ENCODE data around the gene MSH5.

MSH5 gene

GRCh38 chr6:31740397-31741223 is 805 bp downstream of the MSH5 start:
- Histone ChIP-seq H3K36me3 (ENCODE audit: low read length) (peaks cover 17% of the 10 kb centered on the region), H3K27ac (ENCODE audit: low read depth, low read length) (peak overlapping the region; percentile 86), H3K27me3 (ENCODE audit: low read length) (no peaks in the 10 kb centered on the region), H4K20me1 (ENCODE audit: low read depth, low read length) (no peaks in the 10 kb centered on the region), H3K9me3 (ENCODE audit: insufficient read depth, low read length) (no peaks in the 10 kb centered on the region), H3K4me3 (ENCODE audit: insufficient read depth, low read length, poor library complexity, severe bottlenecking) (peak overlapping the region; percentile 78), H3F3A (ENCODE audit: insufficient read depth) (peaks cover 54% of the 10 kb centered on the region), H3K79me2 (ENCODE audit: insufficient read depth, low read length) (peaks cover 25% of the 10 kb centered on the region), H3K9me2 (replicated peaks; ENCODE audit: insufficient read depth, low read length) (no peaks in the 10 kb centered on the region), H3K9ac (ENCODE audit: low read length) (peak overlapping the region; percentile 90), H3K4me2 (ENCODE audit: low read depth, low read length, poor library complexity, severe bottlenecking) (peak overlapping the region; percentile 82), H2AFZ (ENCODE audit: low read depth, low read length, severe bottlenecking) (peak overlapping the region; percentile 8)
- TF ChIP-seq, protein P1, sequence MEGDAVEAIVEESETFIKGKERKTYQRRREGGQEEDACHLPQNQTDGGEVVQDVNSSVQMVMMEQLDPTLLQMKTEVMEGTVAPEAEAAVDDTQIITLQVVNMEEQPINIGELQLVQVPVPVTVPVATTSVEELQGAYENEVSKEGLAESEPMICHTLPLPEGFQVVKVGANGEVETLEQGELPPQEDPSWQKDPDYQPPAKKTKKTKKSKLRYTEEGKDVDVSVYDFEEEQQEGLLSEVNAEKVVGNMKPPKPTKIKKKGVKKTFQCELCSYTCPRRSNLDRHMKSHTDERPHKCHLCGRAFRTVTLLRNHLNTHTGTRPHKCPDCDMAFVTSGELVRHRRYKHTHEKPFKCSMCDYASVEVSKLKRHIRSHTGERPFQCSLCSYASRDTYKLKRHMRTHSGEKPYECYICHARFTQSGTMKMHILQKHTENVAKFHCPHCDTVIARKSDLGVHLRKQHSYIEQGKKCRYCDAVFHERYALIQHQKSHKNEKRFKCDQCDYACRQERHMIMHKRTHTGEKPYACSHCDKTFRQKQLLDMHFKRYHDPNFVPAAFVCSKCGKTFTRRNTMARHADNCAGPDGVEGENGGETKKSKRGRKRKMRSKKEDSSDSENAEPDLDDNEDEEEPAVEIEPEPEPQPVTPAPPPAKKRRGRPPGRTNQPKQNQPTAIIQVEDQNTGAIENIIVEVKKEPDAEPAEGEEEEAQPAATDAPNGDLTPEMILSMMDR (IDR thresholded peaks at IDR 0.05; ENCODE audit: insufficient read depth, low read length, poor library complexity, severe bottlenecking), result no peak
- no peak for TF ChIP-seq EZH2phosphoT487 (conservative IDR thresholded peaks at IDR 0.05; ENCODE audit: low read length)

DNA sequence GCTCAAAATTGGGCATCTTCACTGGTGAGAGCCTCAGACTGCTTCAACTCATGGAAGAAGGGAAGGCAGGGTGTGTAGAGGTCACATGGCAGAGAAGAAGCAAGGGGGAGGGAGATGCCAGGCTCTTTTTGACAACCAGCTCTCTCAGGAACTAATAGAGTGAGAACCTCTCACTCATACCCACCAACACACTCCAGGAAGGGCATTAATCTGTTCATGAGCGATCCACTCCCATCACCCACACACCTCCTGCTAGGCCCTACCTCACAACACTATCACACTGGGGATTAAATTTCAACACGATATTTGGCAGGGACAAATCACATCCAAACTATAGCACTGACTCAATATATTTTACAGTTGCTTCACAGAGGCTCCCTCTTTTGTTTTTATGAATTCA is 2.0 kb downstream of the MSH5 start:
- no peaks in the 10 kb centered on the region for H3K9me3 ChIP-seq (ENCODE audit: insufficient read depth, low read length)
- H3K36me3 ChIP-seq (ENCODE audit: low read length), result peaks cover 17% of the 10 kb centered on the region
- TF ChIP-seq EZH2phosphoT487 (conservative IDR thresholded peaks at IDR 0.05; ENCODE audit: low read length), result no peak
- TF ChIP-seq, protein P1 (IDR thresholded peaks at IDR 0.05; ENCODE audit: insufficient read depth, low read length, poor library complexity, severe bottlenecking), result no peak
- no peak overlapping the region for H3K4me2 ChIP-seq (ENCODE audit: low read depth, low read length, poor library complexity, severe bottlenecking)
- peaks cover 54% of the 10 kb centered on the region for H3F3A ChIP-seq (ENCODE audit: insufficient read depth)
- no peaks in the 10 kb centered on the region for H3K27me3 ChIP-seq (ENCODE audit: low read length)
- no peaks in the 10 kb centered on the region for H4K20me1 ChIP-seq (ENCODE audit: low read depth, low read length)
- H3K9ac ChIP-seq (ENCODE audit: low read length), result no peak overlapping the region; the same call in 1 of the 2 replicates
- no peak overlapping the region for H2AFZ ChIP-seq (ENCODE audit: low read depth, low read length, severe bottlenecking)
- no peaks in the 10 kb centered on the region for H3K9me2 ChIP-seq (replicated peaks; ENCODE audit: insufficient read depth, low read length)
- H3K79me2 ChIP-seq (ENCODE audit: insufficient read depth, low read length), result peaks cover 13% of the 10 kb centered on the region
- 0 out of 2 replicates have a peak overlapping the region, but pooled peaks have one; percentile 11 for H3K27ac ChIP-seq (ENCODE audit: low read depth, low read length)
- no peak overlapping the region for H3K4me3 ChIP-seq (ENCODE audit: insufficient read depth, low read length, poor library complexity, severe bottlenecking)

- peaks cover 18% of the 10 kb centered on the region for H3K36me3 ChIP-seq (ENCODE audit: low read length)
- no peak overlapping the region for H3K27ac ChIP-seq (ENCODE audit: low read depth, low read length)
- H3K79me2 ChIP-seq (ENCODE audit: insufficient read depth, low read length), result peaks cover 11% of the 10 kb centered on the region; the same call in 1 of the 2 replicates
Observed at GRCh38 chr6:31742894-31743293, 3.1 kb downstream of the MSH5 start.

More at GRCh38 chr6:31742894-31743293, 3.1 kb downstream of the MSH5 start:
- Histone ChIP-seq H3K9me2 (replicated peaks; ENCODE audit: insufficient read depth, low read length) (no peaks in the 10 kb centered on the region), H3K9me3 (ENCODE audit: insufficient read depth, low read length) (no peaks in the 10 kb centered on the region), H2AFZ (ENCODE audit: low read depth, low read length, severe bottlenecking) (no peak overlapping the region), H4K20me1 (ENCODE audit: low read depth, low read length) (no peaks in the 10 kb centered on the region), H3K9ac (ENCODE audit: low read length) (no peak overlapping the region), H3K4me3 (ENCODE audit: insufficient read depth, low read length, poor library complexity, severe bottlenecking) (no peak overlapping the region), H3K27me3 (ENCODE audit: low read length) (no peaks in the 10 kb centered on the region), H3F3A (ENCODE audit: insufficient read depth) (peaks cover 44% of the 10 kb centered on the region), H3K4me2 (ENCODE audit: low read depth, low read length, poor library complexity, severe bottlenecking) (no peak overlapping the region)
- TF ChIP-seq EZH2phosphoT487 (conservative IDR thresholded peaks at IDR 0.05; ENCODE audit: low read length), result no peak
- TF ChIP-seq, protein P1 (IDR thresholded peaks at IDR 0.05; ENCODE audit: insufficient read depth, low read length, poor library complexity, severe bottlenecking), result no peak

All from SU-DHL-6 (cell line).